ENCODE data around the gene ADAMTSL5.

Gene ADAMTSL5

DNA sequence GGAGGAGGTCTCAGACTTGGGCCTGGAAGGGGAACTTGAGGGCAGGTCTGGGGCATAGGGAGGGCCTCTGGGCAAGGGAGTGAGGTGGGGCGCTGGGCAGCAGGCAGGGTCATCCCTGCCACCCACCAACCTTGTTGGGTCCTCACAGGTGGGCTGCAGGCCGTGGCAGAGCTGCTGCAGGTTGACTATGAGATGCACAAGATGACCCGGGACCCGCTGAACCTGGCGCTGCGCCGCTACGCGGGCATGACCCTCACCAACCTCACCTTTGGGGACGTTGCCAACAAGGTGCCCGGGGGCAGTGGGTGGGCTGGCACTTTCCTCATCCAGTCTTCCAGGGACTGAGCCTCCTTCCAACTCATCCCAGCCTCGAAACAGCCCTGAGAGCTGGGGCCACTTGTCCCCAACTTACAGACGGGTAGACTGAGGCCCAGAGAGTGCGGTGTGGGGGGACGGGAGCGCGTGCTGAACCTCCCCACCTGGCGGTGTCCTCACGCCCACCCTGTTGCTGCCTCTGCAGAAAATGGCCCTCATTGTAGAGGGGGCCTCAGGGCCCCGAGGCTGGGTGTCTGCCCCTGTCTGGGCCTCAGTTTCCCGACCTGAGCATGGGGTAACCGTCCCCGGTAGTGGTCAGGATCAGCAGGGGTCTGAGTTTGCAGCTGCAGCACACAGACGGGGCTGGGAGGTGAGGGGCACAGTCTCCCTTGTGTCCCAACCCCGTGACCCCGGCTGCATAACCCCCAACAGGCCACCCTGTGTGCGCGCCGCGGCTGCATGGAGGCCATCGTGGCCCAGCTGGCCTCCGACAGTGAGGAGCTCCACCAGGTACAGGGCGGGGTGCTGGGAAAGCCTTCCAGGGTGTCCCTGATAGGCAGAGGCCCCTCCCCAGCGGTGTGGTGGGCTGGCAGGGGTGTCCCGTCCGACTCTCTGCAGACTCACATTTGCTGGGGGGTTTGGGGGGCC is 52.5 kb downstream of the ADAMTSL5 start:
- no peak for DNase-seq (ENCODE audit: low read depth, low spot score)
- TF ChIP-seq EZH2 (IDR thresholded peaks at IDR 0.05), result no peak
- no peak for TF ChIP-seq FOXP2 (optimal IDR thresholded peaks at IDR 0.05; ENCODE audit: control extremely low read depth, extremely low read length, insufficient read depth)
- TF ChIP-seq POLR2AphosphoS5 (IDR thresholded peaks at IDR 0.05; ENCODE audit: borderline replicate concordance, low read depth, low read length), result no peak
- Histone ChIP-seq H3K9ac (ENCODE audit: insufficient read length) (no peak overlapping the region), H3K36me3 (ENCODE audit: insufficient read depth, low read length) (no peaks in the 10 kb centered on the region), H3K27ac (no peak overlapping the region), H3K4me3 (no peak overlapping the region), H3K9me3 (ENCODE audit: low read depth, low read length) (no peaks in the 10 kb centered on the region)

DNA sequence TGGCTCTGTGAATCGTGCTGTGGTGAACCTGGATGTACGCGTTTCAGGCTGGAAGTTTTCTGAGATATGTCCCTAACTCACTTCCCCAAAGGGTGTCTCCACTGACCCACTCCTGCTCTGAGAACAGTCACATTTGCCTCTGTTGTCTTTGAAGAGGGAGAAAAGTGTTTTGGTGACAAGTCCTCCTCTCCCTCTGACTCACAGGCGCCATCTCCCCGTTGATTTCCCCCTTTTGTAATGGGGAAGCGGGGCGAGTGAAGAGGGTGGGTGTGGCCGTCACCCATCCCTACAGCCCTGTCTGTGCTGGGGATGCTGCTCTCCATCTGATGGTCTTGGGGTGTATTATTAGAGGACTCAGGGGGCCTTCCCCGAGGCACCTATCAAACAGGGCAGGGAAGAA is 53.3 kb downstream of the ADAMTSL5 start:
- Histone ChIP-seq H3K27ac (no peak overlapping the region), H3K9me3 (ENCODE audit: low read depth, low read length) (no peaks in the 10 kb centered on the region), H3K9ac (ENCODE audit: insufficient read length) (no peak overlapping the region), H3K36me3 (ENCODE audit: insufficient read depth, low read length) (no peaks in the 10 kb centered on the region), H3K4me3 (no peak overlapping the region)
- DNase-seq (ENCODE audit: low read depth, low spot score), result no peak
- TF ChIP-seq POLR2AphosphoS5 (IDR thresholded peaks at IDR 0.05; ENCODE audit: borderline replicate concordance, low read depth, low read length) (no peak), FOXP2 (optimal IDR thresholded peaks at IDR 0.05; ENCODE audit: control extremely low read depth, extremely low read length, insufficient read depth) (no peak), EZH2 (IDR thresholded peaks at IDR 0.05) (no peak)

DNA sequence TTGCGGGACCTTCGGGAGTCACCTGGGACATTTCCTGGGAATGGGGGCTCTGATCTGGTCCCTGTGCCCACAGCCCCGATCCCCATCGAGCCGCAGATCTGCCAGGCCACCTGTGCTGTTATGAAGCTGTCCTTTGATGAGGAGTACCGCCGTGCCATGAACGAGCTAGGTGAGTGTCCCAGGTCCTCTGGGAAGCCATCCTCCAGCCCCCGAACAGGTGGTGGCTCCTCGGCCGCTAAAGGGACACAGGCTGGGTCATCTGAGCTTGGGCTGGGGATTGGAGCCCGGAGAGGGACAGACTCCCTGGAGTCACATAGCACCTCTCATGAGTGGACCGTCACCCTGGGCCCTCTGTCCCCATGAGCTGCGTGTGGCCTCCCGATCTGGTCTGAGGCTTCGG is 54.9 kb downstream of the ADAMTSL5 start:
- no peak for DNase-seq (ENCODE audit: low read depth, low spot score)
- Histone ChIP-seq H3K27ac (no peak overlapping the region), H3K9me3 (ENCODE audit: low read depth, low read length) (no peaks in the 10 kb centered on the region), H3K9ac (ENCODE audit: insufficient read length) (no peak overlapping the region), H3K36me3 (ENCODE audit: insufficient read depth, low read length) (no peaks in the 10 kb centered on the region), H3K4me3 (no peak overlapping the region)
- TF ChIP-seq POLR2AphosphoS5 (IDR thresholded peaks at IDR 0.05; ENCODE audit: borderline replicate concordance, low read depth, low read length) (no peak), FOXP2 (optimal IDR thresholded peaks at IDR 0.05; ENCODE audit: control extremely low read depth, extremely low read length, insufficient read depth) (no peak), EZH2 (IDR thresholded peaks at IDR 0.05) (no peak)

DNA sequence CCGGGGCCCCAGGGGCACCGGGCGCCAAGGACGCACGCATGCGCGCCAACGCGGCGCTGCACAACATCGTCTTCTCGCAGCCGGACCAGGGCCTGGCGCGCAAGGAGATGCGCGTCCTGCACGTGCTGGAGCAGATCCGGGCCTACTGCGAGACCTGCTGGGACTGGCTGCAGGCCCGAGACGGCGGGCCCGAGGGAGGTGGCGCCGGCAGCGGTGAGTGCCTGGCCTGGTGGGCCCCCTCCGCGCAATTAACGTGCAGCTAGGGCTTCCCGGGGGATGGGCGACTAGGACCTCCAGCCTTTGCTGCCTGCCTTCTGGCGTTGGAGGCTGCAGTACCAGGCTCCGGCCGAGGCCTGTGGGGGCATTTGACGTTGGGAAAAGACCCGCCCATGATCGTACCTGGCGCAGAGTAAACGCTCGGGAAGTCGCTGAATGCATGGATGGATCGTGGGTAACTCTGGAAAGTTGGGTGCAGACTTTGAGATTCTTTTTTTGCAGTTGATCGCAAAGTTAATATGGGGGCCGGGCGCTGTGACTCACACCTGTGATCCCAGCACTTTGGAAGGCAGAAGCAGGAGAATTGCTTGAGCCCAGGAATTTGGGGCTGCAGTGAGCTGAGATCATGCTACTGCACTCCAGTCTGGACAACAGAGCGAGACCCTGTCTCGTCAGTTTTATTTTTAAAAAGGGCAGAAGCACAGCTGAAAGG is 55.6 kb downstream of the ADAMTSL5 start:
- Histone ChIP-seq H3K27ac (no peak overlapping the region), H3K36me3 (ENCODE audit: insufficient read depth, low read length) (no peaks in the 10 kb centered on the region), H3K9ac (ENCODE audit: insufficient read length) (no peak overlapping the region), H3K9me3 (ENCODE audit: low read depth, low read length) (no peaks in the 10 kb centered on the region), H3K4me3 (no peak overlapping the region)
- TF ChIP-seq FOXP2 (optimal IDR thresholded peaks at IDR 0.05; ENCODE audit: control extremely low read depth, extremely low read length, insufficient read depth), result no peak
- no peak for TF ChIP-seq EZH2 (IDR thresholded peaks at IDR 0.05)
- no peak for DNase-seq (ENCODE audit: low read depth, low spot score)

DNA sequence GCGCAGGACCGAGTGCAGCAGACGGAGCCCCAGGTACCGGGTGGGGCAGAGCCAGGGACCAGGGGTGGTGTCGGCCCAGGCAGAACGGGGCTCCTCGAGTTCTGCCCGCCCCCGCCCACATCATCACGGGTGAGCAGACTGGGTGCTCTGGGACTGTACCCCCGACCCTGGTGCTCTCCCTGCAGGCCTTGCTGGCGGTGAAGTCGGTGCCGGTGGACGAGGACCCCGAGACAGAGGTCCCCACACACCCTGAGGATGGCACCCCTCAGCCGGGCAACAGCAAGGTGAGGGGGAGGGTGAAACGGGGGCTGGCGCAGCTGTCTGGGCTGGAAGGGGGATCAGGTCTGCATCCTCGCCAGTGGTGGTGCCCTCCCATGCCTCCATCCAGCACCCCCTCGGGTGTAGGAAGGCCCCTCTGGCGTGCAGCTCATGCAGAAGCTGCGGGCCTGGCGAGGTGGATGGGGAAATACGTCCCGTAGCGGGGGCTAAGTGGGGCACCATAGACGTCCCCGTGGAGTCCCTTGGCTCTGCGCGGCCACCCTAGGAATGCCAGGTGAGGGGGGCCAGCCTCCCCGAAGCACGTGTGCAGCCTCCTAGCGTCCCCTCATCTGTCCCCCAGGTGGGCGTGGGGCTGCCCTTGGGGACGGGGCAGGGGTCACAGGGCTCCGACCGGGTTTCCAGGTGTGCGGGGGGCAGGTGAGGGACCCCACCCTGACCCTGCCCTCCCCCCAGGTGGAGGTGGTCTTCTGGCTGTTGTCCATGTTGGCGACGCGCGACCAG is 56.5 kb downstream of the ADAMTSL5 start:
- Histone ChIP-seq H3K36me3 (ENCODE audit: insufficient read depth, low read length) (no peaks in the 10 kb centered on the region), H3K4me3 (no peak overlapping the region), H3K9ac (ENCODE audit: insufficient read length) (no peak overlapping the region), H3K27ac (no peak overlapping the region), H3K9me3 (ENCODE audit: low read depth, low read length) (no peaks in the 10 kb centered on the region)
- no peak for TF ChIP-seq POLR2AphosphoS5 (IDR thresholded peaks at IDR 0.05; ENCODE audit: borderline replicate concordance, low read depth, low read length)
- TF ChIP-seq FOXP2 (optimal IDR thresholded peaks at IDR 0.05; ENCODE audit: control extremely low read depth, extremely low read length, insufficient read depth), result no peak
- no peak for TF ChIP-seq EZH2 (IDR thresholded peaks at IDR 0.05)
- no peak for DNase-seq (ENCODE audit: low read depth, low spot score)

DNA sequence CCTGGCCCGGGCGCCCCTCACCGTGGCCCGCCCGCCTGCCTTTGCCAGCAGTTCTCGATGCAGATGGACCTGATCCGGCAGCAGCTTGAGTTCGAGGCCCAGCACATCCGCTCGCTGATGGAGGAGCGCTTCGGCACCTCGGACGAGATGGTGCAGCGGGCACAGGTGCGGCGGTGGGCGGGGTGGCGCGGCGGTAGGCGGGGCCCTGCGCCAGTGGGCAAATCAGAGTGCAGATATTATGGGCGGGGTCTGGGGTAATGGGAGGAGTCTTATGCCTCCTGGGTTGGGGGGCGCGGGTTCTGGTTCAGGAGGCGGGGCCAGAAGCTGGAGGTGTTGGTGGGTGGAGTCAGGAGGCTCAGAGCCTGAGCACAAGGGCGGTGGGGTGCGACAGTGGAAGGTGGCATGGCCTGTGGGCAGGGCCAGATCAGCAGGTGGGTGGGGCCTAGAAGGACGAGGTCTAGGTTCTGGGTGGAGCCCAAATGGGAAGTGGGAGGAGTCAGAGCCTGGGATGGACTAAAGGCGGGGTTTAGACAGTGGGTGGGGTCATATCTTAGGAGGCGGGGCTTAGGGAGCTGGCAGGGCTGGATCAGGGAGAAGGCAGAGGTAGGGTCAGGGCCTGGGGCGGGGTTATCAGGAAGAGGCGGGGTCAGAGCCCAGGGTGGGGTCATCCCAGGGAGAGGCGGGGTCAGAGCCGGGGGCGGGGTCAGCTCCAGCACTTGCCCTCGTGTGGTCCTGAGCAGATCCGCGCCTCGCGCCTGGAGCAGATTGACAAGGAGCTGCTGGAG is 57.3 kb downstream of the ADAMTSL5 start:
- Histone ChIP-seq H3K9ac (ENCODE audit: insufficient read length) (no peak overlapping the region), H3K4me3 (peak overlapping the region; percentile 18; the same call in 1 of the 2 replicates), H3K9me3 (ENCODE audit: low read depth, low read length) (no peaks in the 10 kb centered on the region), H3K36me3 (ENCODE audit: insufficient read depth, low read length) (no peaks in the 10 kb centered on the region), H3K27ac (no peak overlapping the region)
- DNase-seq (ENCODE audit: low read depth, low spot score), result peak; percentile 28
- TF ChIP-seq POLR2AphosphoS5 (IDR thresholded peaks at IDR 0.05; ENCODE audit: borderline replicate concordance, low read depth, low read length), result no peak
- TF ChIP-seq FOXP2 (optimal IDR thresholded peaks at IDR 0.05; ENCODE audit: control extremely low read depth, extremely low read length, insufficient read depth), result no peak
- TF ChIP-seq EZH2 (IDR thresholded peaks at IDR 0.05), result no peak

Data from SK-N-MC (cell line).